ENCODE results near the gene TIMM22. TPM values are rescaled to one million over a fixed set of nuclear protein-coding genes. Genes with fewer than 3 reads are reported as not detected.
"Not testable (repeated sequence)": the region's sequence is repeated elsewhere in the genome, so short reads cannot be mapped to it uniquely, and the experiment has no call there.

Gene TIMM22
- total RNA-seq, 1 donor from 2014 or later: 14.7 TPM

DNA sequence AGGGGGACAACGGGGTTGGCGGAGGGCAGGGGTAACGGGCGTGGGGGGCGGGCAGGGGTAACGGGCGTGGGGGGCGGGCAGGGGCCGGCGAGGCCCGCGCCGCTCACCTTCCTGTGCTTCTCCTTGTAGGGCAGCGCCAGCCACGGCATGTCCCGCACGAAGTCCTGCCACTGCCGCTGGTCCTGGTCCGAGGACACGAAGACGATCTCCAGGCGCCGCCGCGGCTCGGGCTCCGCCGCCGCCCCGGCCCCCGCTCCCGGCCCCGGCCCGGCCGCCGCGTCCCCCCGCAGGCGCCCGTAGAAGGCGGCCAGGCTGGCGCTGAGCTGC, 17.8 kb upstream of the TIMM22 start:
- DNase-seq: no peak
- intact Hi-C loops (cut with micrococcal nuclease): no loop called here
- Mint-ChIP-seq H3K36me3 (ENCODE audit: low read depth) (no peaks in the 10 kb centered on the region), H3K27me3 (peaks cover 36% of the 10 kb centered on the region), H3K9me3 (no peaks in the 10 kb centered on the region), H3K4me1 (peaks cover 12% of the 10 kb centered on the region), H3K27ac (no peak overlapping the region), H3K4me3 (no peak overlapping the region)

DNA sequence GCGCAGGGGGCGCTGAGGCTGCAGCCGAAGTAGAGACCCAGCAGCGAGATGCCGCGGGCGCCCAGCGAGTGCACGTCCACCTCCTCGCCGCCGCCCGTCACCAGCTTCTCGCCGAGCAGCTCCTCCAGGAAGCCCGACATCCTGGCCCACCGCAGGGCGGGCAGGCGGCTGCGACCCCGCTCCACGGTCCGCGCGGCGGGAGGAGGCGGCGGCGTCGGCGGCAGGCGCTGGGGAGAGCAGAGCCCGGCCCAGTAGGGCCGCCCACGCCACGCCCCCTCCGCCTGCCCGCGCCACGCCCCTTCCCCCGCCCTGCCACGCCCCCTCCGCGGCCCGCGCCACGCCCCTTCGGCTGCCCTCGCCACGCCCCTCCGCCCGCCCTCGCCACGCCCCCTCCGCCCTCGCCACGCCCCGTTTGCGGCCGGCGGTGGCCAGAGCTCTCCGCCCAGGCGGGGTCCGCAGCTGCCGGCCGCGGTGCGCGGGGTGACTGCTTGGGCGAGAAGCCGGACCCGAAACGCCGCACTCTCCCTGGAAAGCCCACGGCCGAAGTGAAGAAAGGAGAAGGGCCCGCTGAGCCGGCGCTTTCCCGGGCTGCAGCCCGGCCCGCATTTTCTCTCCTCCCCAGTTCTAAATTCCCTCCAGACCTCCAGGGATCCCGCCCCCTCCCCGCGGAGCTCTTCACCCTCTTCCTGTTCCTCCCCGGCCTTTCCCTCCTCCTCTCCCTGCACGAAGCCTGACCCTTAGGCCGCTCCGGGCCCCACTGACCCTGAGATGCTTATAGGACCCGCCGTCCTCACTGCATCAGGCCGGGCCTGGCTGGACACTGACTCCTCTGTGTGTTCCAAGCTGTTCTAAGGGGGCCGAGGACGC, 17.2 kb upstream of the TIMM22 start, which contains the start of gene NXN:
Gene NXN, minus strand, starts transcription at position 238 of the 867 bp plus-strand sequence.
- H3K27me3 Mint-ChIP-seq: peaks cover 34% of the 10 kb centered on the region
- no peaks in the 10 kb centered on the region for H3K9me3 Mint-ChIP-seq
- intact Hi-C loops (cut with micrococcal nuclease): loop anchor here (2.0 to 5.0 kb wide), 3 partner anchors 197 to 837 kb away; partner anchors contain the start of genes GLOD4 and MRM3
- no peak within 1 kb of the TSS for H3K27ac Mint-ChIP-seq
- H3K36me3 Mint-ChIP-seq (ENCODE audit: low read depth): no peaks in the 10 kb centered on the region
- peaks cover 12% of the 10 kb centered on the region for H3K4me1 Mint-ChIP-seq
- peak; percentile 96 for DNase-seq
- peak within 1 kb of the TSS; percentile 81 for H3K4me3 Mint-ChIP-seq

DNA sequence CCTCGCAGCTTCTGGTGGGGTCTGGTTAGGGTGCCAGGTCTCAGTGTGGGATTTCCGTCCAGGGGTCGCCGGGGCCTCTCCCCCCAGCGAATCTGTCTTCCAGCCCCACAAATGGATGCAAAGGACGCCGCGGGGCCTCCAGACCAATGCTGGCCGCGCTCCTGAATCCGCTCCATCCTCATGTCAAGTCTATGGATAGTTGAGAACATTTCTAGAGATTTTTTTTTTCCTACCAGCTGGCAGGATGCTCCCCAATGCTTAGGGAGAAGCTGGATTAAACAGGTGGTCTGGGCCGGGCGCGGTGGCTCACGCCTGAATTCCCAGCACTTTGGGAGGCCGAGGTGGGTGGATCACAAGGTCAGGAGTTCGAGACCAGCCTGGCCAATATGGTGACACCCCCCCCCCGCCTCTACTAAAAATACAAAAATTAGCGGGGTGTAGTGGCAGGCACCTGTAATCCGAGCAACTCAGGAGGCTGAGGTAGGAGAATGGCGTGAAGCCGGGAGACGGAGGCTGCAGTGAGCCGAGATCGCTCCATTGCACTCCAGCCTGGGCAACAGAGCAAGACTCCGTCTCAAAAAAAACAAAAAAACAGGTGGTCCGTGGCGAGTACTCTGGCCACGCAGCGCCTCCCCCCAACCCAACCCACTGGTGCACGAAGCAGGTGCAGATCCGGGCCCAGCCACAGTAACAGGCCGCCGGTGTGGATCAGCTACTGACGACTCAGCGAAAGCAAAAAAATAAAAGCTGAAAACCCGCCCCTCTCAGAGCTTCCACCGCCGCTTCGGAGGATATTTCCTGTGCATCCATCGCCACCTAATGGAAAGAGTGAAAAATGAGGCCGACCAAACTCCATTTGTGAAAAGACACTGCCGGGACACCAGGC, 16.3 kb upstream of the TIMM22 start:
- intact Hi-C loops (cut with micrococcal nuclease): loop anchor here (1.0 to 5.0 kb wide), 7 partner anchors 16 to 838 kb away; partner anchors contain the start of genes GEMIN4, GLOD4 and MRM3
- peaks cover 25% of the 10 kb centered on the region for H3K27me3 Mint-ChIP-seq
- no peak overlapping the region for H3K27ac Mint-ChIP-seq
- H3K4me3 Mint-ChIP-seq: peak overlapping the region; percentile 81
- H3K4me1 Mint-ChIP-seq: peaks cover 12% of the 10 kb centered on the region
- H3K9me3 Mint-ChIP-seq: no peaks in the 10 kb centered on the region
- DNase-seq: peak; percentile 94
- H3K36me3 Mint-ChIP-seq (ENCODE audit: low read depth): no peaks in the 10 kb centered on the region

DNA sequence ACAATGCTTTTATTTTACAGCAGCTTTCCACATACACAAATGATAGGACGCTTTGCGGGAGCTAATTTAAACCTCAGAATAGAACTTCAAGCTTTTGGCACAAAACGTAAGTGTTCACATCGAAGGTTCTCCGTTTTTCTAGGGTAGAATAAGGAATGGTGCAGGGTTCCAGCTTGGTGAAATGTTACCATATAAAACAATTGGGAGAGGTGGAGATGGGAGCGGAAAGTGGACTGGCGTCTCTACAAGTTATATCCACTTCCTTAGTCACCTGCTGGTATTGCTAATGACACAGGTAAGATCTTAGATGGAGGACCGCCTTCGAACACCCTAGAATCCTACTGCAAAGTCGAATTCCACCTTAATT, 15.7 kb upstream of the TIMM22 start:
- Mint-ChIP-seq H3K27me3 (peaks cover 20% of the 10 kb centered on the region), H3K4me1 (peaks cover 12% of the 10 kb centered on the region), H3K4me3 (peak overlapping the region; percentile 81), H3K27ac (no peak overlapping the region), H3K9me3 (no peaks in the 10 kb centered on the region), H3K36me3 (ENCODE audit: low read depth) (no peaks in the 10 kb centered on the region)
- DNase-seq: no peak
- intact Hi-C loops (cut with micrococcal nuclease): loop anchor here (1.0 to 5.0 kb wide), 7 partner anchors 15 to 839 kb away; partner anchors contain the start of genes GEMIN4, GLOD4 and MRM3

DNA sequence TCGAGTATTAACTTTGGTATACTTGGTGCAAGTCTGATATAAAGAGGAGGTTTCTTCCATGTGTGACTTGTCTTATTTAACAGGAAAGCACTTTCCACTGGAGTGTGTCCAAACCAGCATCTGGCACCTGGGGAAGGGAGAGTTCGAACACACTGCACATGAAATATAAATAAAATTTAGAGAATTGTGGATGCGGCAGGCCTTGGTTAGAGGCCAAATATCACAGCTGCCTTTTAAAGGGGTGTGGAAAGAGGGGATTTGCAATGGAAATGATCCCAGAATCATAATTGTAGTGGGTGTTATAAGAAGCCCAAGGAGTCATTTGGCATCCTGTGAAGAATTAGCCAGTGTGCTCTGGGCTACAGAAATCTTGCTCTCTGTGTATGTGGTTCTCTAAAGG, 13.0 kb upstream of the TIMM22 start:
- intact Hi-C loops (cut with micrococcal nuclease): loop anchor here (5.0 kb wide), 2 partner anchors 202 to 842 kb away; partner anchors contain the start of genes GLOD4 and MRM3
- H3K9me3 Mint-ChIP-seq: no peaks in the 10 kb centered on the region
- H3K27me3 Mint-ChIP-seq: no peaks in the 10 kb centered on the region
- no peak for DNase-seq
- H3K4me3 Mint-ChIP-seq: no peak overlapping the region
- no peak overlapping the region for H3K27ac Mint-ChIP-seq
- H3K36me3 Mint-ChIP-seq (ENCODE audit: low read depth): no peaks in the 10 kb centered on the region
- H3K4me1 Mint-ChIP-seq: peaks cover 9% of the 10 kb centered on the region

DNA sequence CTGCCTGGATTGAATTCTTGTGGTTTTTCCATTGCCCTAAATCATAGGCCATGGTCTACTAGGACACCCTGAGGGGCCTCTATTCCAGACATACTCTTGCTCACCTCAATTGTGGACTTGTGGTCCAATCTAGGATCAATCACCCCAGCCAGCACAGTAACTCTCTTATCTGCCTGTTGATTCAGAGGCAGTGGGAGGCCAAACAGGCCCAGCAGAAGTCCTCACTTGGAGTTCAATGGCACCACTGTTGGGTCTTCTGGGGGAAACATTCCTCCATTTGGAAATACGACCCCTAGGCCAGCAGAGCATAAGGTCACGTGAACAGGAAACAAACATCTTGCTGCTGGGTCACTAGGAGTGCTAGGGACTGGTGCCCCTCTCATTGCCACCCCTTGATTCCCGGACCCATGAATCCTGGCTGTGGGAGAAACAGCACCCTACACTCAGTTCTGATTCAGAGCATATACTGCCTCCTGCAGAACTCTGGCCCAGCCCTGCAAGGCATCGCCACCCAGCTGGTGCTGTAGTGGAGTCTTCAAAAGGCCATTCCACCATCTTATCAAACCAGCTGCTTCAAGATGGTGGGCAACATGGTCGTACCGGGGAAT, 10.5 kb upstream of the TIMM22 start:
- Mint-ChIP-seq H3K4me3 (no peak overlapping the region), H3K4me1 (no peaks in the 10 kb centered on the region), H3K36me3 (ENCODE audit: low read depth) (no peaks in the 10 kb centered on the region), H3K27ac (no peak overlapping the region), H3K27me3 (no peaks in the 10 kb centered on the region), H3K9me3 (no peaks in the 10 kb centered on the region)
- intact Hi-C loops (cut with micrococcal nuclease): no loop called here
- no peak for DNase-seq

DNA sequence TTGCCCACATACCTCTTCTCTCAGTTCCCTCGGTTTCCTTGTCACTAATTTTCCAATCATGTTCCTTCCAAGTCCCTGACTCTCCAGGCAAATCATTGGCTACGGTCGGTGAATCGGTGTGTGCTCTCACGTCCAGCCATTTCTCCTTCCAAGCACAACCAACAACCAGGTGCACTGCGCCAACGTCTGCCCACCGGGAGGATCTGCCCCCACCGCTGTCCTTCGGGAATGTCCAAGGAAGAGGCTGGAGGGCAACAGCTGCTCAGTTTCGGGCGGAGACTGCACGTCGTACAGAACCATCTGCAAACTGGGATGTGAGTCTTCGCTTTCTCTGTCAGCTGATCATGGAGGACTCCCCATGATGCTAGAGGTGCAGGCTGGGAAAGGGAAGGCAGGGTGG, 9.0 kb upstream of the TIMM22 start:
- DNase-seq: no peak
- Mint-ChIP-seq H3K36me3 (ENCODE audit: low read depth) (no peaks in the 10 kb centered on the region), H3K27ac (no peak overlapping the region), H3K27me3 (no peaks in the 10 kb centered on the region), H3K4me3 (no peak overlapping the region), H3K4me1 (no peaks in the 10 kb centered on the region), H3K9me3 (no peaks in the 10 kb centered on the region)
- intact Hi-C loops (cut with micrococcal nuclease): no loop called here

DNA sequence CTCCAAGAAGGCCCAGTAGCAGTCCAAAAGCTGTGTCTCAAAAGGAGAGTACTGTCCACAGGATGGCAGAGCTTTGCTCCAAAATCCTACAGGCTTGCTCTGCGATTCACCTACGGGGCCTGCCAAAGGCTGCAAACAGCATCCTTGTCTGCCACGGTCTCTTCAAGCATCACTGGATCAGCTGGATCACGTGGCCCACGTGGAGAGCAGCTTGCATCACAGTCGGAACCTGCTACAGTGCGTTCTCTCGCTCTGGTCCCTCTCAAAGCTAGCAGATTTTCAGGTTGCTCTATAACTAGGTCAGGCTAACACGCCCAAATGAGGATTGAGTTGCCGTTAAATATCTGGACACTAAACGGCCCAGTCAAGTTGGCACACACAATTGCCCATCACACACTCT, 8.4 kb upstream of the TIMM22 start:
- no peaks in the 10 kb centered on the region for H3K27me3 Mint-ChIP-seq
- no peak overlapping the region for H3K27ac Mint-ChIP-seq
- no peak for DNase-seq
- no peaks in the 10 kb centered on the region for H3K36me3 Mint-ChIP-seq (ENCODE audit: low read depth)
- no peak overlapping the region for H3K4me3 Mint-ChIP-seq
- H3K9me3 Mint-ChIP-seq: no peaks in the 10 kb centered on the region
- intact Hi-C loops (cut with micrococcal nuclease): no loop called here
- H3K4me1 Mint-ChIP-seq: no peaks in the 10 kb centered on the region

DNA sequence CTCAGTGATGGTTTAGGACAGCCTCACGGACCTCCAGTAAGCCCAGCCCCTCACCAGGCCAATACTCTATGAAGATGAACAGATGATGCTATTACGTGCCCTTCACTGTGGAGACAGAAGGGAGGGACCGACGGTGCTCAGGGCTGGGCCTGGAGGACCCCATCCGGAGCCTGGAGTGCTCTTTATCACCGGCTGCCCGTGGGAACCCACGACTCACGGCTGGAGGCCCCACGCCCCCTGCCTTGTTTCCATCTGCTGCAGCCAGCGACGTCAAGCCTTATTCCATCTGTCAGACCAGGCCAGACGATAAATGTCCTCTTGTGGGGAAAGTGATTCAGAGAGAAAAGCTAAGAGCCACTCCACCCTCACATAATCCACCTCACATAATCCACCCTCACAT, 4.0 kb upstream of the TIMM22 start:
- H3K36me3 Mint-ChIP-seq (ENCODE audit: low read depth): peaks cover 7% of the 10 kb centered on the region
- no peak overlapping the region for H3K4me3 Mint-ChIP-seq
- H3K4me1 Mint-ChIP-seq: peaks cover 5% of the 10 kb centered on the region
- DNase-seq: no peak
- no peak overlapping the region for H3K27ac Mint-ChIP-seq
- intact Hi-C loops (cut with micrococcal nuclease): no loop called here
- peaks cover 4% of the 10 kb centered on the region for H3K9me3 Mint-ChIP-seq
- no peaks in the 10 kb centered on the region for H3K27me3 Mint-ChIP-seq

DNA sequence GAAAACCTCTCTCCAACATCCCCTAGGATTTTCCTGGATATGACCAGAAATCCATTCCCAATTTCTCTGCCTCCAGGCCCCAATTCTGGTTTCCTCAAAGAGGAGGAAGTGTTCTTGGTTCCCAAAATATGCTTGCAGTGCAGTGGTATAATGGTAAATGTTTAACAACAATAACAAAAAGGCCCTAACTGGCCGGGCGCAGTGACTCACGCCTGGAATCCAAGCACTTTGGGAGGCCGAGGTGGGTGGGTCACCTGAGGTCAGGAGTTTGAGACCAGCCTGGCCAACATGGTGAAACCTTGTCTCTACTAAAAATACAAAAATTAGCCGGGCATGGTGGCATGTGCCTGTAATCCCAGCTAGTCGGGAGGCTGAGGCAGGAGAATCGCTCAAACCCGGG, 1.6 kb upstream of the TIMM22 start:
- Mint-ChIP-seq H3K4me1 (peaks cover 18% of the 10 kb centered on the region), H3K36me3 (ENCODE audit: low read depth) (peaks cover 19% of the 10 kb centered on the region)
- intact Hi-C loops (cut with micrococcal nuclease): loop anchor here (5.0 kb wide), 2 partner anchors 118 to 198 kb away; no protein-coding TSS in a partner anchor
- H3K9me3 Mint-ChIP-seq, H3K27ac Mint-ChIP-seq, DNase-seq, H3K27me3 Mint-ChIP-seq, H3K4me3 Mint-ChIP-seq: not testable (repeated sequence)

DNA sequence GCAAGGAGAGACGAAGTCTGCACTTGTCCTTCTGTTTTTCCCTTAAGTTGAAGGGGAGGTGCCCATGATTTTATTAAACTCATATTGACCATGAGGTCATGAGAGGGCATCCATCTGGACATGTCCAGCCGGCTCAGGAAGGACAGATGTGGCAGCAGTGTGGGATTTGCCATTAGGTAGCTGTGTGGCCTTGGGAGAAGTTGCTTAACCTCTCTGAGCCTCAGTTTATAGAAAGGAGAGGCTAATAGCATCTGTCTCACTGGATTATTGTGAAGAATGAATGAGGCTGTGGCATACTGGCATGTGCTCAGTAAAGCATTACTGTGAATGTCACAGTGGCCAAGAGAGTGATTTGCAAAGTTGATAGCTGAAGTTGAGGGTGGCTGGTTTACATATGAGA, 1.2 kb downstream of the TIMM22 start:
- H3K36me3 Mint-ChIP-seq (ENCODE audit: low read depth): peaks cover 44% of the 10 kb centered on the region
- peaks cover 22% of the 10 kb centered on the region for H3K4me1 Mint-ChIP-seq
- DNase-seq: no peak
- H3K27ac Mint-ChIP-seq: peak overlapping the region; percentile 98
- H3K4me3 Mint-ChIP-seq: peak overlapping the region; percentile 99
- peaks cover 4% of the 10 kb centered on the region for H3K9me3 Mint-ChIP-seq
- no peaks in the 10 kb centered on the region for H3K27me3 Mint-ChIP-seq
- intact Hi-C loops (cut with micrococcal nuclease): loop anchor here (5.0 kb wide), 2 partner anchors 121 to 201 kb away; no protein-coding TSS in a partner anchor

DNA sequence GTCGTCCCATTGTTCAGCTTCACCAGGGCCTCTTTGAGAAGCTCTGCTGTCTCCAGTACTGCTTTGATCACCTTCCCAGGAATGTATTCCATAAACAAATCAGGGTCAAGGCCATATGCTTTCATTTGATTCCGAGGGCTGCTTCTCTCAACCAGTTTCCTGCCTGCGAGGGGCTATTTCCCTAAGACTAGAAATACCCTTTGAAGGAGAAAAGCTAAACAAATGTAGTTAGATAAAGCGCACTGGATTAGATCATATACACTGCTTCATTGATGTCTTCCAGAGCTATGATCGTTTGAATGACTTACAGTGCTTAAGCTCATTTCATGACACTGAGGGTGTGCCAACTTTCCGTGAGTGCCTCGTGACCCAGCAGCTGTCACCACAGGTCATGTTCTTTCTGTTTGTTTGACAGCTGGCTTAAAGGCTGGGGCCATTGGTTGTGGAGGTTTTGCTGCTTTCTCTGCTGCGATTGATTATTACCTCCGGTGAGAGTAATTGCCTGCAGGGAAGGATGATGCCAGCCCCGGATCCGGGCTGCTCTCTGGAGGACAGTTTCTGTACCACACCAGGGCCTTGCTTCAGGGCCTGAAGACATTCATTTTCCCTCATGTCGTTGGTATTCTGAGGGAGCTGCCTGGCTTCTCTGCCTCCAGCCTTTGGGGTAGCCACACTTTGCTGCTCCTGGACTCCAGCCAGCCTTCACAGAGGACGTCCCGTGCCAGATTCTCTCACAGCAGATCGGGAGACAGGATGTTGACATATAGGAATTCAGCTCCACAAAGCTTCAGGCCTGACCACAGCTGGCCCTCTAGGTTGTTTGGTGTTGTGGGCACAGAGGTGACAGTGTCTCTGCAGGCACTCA, 3.9 kb downstream of the TIMM22 start:
- Mint-ChIP-seq H3K4me3 (no peak overlapping the region), H3K27me3 (no peaks in the 10 kb centered on the region), H3K4me1 (peaks cover 25% of the 10 kb centered on the region), H3K36me3 (ENCODE audit: low read depth) (peaks cover 55% of the 10 kb centered on the region), H3K9me3 (no peaks in the 10 kb centered on the region), H3K27ac (no peak overlapping the region)
- no peak for DNase-seq
- intact Hi-C loops (cut with micrococcal nuclease): no loop called here

Data from activated CD4-positive, alpha-beta T cell treated with anti-CD3 and anti-CD28 coated beads, Interleukin-2, amount 10 ng/mL, durations not matched to agents 24 days and 14 days (primary cell).